Amniotic stem cell (primary cell): ENCODE data around the gene UNC13B.

ENCODE experiments used
- DNase-seq: peaks from one replicate; lab custom pipeline; 2025; lab: John Stamatoyannopoulos, UW

The UNC13B gene

DNA sequence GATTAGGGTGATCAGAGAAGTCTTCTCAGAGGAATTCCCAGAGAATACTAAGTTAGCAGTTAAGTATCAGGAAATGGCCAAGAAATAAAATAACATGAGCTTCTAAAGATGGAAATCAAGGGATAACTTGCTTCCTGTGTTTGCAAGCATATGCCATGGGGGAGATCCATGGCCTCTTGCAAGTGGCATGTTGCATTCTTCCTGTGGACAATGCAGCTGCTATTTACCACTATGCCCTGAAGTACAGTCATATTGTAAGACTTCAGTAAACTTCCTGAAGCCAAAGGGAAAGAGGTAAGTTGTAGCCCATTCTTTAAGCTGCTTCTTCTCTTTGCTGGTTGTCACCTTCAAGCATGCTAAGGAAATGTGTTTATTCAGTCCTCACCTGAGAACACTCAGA lies 173.4 kb downstream of the UNC13B start:
- DNase-seq, result no peak

DNA sequence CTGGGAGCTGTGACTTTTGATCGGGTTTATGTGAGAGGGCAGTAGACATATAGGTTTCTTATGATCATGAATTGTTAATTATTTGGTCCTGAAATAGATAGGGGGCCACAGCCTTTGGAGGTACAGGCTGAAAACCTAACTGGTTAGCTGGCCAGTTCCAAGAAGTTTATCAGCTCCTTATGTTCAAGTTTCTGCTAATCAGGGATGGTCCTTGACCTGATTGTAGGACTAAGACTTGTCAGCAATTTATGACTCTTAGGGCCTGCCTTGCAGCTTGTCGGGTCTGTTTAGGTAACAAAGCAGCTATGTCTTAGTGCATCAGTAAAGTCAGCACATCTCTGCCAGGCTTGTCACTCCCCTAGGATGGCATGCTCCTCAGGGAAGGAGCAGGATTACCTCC lies 176.3 kb downstream of the UNC13B start:
- no peak for DNase-seq

DNA sequence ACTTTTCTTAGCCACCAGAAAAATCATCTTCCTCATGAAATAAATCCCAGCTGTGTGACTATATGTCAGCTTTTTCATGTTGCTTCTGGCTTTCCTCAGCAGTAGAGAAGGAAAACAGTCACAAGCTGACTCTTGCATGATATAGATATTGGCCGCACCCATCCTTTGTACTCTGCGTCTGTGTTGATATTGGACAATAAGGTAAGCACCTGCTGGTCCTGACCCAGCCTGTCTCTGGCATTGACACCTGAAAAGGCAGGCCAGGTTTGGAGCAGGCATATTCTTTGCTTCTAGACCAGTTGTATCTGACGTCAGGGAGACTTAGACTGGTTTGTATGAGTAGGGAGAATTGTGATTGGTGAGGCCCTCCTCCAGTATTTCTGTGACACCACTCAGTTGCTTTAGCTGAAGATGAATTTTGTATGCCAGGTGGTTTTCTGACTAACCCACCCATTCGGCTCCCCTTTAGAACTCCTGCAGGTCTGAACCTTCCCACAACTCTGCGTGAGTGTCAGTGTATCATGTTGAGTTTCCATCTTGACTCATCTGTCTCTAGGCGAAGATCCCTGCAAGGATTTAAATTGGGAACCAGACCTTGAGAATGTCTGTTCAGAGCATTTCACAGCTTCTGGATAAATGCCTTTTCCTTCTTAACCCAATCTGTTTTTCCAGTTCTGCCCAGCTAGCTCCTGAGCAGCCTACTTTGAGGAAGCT lies 176.9 kb downstream of the UNC13B start:
- no peak for DNase-seq

DNA sequence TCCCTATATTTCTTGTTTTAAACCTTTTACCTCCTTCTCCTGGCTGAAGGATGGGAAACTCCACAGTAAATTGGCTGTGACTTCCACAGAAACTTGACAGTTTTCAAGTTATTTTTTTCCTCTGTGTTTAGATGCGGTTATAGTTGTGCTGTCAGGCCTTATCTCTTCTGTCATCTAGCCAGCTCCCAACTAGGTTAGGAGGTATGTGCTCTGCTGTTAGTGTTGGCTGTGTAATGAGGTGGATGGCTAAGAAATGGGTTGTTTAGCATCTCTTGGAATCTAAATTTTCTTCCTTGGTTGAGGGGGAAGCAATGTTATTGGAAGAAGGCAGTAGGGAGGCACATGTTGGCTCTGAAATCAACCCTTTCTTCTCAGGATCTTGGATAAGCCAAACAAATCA lies 178.2 kb downstream of the UNC13B start:
- no peak for DNase-seq

DNA sequence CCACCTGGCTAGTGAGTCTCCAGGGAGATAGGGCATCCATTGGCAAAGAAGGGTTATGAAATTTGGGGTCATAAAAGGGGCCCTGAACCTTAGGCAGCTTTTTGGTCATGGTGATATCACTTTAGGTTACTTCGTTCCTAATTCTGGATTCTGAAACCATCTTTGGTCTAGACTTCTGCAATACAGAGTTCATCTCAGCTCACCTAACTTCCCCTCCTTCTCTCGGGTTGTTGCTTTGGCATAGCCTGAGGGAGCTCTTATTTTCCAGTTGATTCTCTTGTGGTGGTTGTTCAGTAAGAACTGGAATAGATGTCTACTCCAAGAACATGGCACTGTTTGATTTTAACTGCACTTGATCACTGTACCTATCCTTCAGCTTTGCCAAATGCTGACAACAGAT lies 179.2 kb downstream of the UNC13B start:
- DNase-seq, result no peak

DNA sequence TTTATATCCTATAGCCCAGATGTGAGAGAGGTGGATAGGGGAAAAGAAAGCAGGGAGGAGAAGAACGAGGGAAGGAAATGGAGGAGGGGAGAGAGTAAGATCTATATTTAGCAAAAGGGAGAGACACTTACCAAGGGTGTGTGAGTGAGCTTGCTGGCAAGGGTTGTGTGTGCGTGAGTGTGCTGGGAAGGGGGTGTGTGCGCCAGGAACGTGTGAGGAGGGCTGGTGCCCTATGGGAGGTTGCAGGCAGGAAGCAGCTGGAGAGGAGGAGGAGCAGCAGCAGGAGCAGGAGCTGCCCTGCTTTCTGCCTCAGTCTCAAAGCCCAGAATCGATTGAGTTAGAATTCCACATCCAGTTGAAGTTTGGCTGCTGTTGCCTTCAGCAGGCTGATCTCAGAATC lies 179.8 kb downstream of the UNC13B start:
- DNase-seq, result no peak

DNA sequence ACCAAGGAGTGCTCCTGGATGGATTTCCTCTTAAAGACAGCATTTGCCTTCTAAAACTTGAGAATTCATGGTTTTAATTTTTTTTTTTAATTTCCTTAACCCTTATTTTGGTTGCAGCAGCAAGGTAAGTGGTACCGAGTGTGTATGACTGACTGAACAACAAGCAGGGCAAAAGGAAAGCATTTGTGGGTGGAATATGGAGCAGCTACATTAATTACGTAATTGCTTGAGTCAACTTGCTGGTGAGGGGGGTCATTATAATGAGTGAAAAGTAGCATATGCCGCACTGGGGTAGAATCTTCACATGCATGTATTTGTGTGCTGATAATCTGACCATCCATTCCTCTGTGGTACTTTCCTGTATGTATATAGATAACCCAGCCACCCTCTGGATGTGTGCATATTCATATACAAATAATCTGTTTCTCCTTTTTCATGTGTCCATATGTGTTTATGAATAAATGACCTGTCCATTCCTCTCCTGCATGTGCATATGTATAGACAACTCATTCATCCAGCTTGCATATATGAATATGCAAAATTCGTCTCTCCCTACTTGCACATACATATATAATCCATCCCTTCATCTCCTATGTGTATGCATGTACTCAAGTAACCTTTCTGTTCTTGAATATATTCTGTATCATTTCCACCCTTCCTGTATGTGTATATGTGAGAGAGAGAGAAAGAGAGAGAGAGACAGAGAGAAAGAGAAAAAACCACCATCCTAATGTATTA lies 180.6 kb downstream of the UNC13B start:
- no peak for DNase-seq

DNA sequence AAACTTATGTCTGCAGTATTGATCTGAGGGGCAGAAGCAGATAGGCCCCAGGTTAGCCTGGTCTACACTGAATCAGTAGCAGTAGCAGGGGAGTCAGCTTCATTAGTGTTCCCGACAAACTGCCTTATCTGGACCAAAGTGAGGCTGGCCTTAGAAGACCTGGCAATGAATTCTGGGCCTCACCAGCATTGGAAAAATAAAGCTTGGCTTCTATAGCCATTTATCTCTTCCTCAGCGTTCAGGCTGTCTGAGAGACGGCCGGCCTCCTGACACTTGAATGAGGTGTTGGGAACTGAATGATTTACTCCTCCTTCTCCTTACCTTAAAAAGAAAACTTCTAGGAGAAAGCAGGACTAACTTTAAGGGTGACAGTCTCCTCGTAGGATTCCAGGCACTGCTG lies 186.3 kb downstream of the UNC13B start:
- DNase-seq, result no peak

DNA sequence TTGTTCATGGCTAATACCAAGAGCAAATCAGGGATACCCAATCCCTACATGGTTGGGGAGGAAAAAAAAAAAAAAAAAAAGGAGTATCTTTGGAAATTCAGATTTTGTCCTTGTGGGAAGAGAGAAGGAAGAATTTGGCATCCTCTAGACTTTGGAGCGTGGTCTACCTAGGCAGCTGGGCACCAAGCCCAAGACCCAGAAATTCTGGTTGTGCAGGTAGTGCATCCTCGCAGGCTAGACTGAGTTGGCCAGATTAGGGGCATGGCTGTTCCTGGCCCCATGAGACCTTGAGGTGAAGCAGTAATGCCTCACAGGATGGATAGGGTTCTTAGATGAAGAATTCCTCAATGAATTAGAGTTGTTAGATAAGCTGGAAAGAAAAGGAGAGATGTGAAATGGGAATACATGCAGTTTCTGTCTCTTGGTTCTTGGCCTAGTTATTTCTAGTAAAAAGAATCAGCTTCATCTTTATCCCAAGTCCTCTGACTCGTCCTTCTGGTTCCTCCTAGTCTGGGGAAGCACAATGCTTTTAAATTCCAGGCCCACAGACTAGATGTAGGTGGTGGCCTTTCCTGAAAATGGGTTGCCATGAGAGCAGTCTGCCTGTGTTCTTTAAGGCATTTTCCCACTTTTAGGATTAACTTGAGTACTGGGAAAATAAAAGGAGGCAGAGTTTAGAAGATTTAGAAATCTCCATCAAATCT lies 187.6 kb downstream of the UNC13B start:
- no peak for DNase-seq

DNA sequence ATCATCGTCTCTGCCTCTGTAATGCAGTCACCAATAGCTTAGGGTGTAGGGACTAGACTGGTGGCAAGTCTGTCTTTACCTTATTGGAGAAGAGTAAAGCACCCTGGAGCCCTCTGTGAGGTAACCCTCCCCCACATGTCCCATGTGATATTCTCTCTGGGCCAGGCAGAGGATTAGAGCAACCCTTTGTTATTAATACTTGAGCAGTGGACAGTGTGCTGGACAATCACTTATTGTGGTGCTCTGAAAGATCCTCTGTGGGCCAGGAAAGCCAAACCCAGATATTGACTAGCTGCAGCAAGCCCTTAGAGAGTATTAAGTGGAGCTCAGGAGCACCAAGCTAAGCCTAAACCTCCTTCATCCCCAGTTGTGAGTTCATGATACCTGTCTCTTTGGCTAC lies 188.4 kb downstream of the UNC13B start:
- DNase-seq, result no peak

DNA sequence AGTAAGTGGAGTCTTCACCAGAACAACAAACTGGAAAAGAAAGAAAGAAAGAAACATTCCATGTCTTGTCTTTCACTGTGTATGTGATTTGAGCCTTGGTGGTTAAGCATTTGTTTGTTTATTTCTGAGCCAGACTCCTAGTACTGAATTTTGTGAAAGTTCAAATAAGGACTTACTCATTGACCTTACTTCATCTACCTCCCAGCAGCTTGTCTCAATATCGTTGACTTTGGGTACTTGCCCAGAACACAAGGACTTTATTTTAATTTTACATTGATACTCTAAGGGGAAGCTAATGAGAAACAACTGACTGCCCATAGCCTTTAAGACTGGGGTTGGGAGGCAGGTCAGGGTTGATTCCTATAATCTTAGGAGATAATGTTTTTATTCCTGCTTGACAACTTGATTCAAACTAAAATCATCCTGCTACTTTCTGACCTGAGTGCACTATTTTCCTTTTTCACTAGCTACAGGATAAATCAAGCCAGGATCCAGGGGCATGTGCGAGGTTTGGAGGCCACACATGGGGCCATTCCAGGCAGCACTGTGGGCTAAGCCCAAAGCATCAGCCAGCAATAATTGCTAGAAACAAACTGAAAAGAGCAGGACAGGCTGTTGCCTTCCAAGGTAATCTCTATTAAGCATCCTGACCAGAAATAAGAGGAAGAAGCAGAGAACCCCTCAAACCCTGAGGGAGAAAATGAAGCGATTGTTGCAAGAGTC lies 189.2 kb downstream of the UNC13B start:
- no peak for DNase-seq

DNA sequence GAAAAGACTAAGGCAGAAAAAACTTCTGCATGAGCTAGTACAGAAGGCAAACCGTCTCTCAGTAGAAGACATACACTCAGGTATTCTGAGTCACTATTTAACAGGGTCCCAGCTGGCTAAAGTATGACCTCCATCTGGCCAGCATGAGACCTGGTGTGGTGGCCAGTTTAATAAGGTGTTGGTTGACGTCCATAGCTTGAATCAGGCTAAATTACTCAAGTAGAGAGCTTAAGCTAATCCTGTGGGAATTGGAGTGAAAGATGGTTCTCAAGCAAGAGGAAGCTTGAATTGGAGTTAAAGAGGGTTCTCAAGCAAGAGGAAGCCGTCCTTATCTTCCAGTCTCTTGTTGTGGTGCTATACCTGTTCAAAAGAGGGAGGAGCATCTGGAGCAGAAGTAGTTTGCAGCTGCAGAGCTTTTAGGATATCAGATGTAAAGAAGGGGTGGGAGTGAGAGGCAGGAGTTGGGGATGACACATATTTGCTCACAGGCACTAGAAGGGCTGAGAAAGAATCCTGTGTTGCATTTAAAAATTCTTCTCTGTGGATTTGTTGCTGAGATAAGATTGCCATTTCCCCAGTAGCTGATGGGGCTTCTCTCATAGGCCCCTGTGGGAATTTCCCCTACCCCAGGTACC lies 192.0 kb downstream of the UNC13B start:
- no peak for DNase-seq

DNA sequence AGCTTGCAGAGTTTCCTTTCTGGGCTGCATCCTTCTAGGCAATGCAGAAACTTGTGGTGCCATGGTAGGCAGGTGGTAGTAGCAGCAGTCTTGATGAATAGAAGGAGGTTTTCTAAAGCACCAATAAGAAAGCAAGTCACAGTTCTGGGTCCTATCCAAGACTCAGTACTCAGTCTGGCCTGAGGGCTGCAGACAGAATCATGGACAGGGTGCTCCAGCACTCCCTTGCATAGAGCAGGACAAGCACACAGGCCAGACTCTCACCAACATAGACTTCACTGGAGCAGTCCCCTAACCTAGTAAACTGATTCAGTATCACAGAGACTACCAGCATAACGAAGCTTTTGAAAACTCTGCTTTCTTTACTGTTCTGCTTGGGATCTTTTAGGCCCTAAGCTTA lies 194.1 kb downstream of the UNC13B start:
- no peak for DNase-seq

DNA sequence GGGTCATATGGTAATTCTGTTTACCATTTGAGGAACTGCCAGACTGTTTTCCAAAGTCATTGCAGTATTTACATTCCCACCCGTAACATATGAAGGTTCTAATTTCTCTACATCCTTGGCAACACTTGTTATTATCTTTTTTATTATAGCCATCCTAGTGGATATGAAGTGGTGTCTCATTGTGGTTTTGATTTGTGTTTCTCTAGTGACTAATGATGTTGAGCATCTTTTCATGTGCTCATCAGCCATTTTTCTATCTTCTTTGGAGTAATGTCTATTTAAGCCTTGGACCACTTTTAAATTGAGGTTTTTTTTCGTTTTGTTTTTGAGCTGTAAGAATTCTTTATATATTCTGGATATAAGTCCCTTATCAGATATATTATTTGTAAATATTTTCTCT lies 195.3 kb downstream of the UNC13B start:
- DNase-seq, result no peak

DNA sequence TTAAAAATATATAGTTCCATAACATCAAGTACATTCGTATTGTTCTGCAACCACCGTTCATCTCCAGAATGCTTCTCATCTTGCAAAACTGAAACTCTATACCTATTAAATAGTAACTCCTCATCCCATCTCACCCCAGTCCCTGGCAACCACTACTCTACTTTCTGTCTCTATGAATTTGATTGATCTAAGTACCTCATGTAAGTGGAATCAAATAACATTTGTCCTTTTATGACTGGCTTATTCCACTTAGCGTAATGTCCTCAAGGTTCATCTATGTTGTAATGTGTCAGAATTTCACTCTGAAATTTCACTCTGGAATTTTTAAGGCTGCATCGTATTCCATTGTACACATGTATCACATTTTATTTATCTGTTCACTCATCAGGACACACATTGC lies 196.0 kb downstream of the UNC13B start:
- DNase-seq, result no peak

DNA sequence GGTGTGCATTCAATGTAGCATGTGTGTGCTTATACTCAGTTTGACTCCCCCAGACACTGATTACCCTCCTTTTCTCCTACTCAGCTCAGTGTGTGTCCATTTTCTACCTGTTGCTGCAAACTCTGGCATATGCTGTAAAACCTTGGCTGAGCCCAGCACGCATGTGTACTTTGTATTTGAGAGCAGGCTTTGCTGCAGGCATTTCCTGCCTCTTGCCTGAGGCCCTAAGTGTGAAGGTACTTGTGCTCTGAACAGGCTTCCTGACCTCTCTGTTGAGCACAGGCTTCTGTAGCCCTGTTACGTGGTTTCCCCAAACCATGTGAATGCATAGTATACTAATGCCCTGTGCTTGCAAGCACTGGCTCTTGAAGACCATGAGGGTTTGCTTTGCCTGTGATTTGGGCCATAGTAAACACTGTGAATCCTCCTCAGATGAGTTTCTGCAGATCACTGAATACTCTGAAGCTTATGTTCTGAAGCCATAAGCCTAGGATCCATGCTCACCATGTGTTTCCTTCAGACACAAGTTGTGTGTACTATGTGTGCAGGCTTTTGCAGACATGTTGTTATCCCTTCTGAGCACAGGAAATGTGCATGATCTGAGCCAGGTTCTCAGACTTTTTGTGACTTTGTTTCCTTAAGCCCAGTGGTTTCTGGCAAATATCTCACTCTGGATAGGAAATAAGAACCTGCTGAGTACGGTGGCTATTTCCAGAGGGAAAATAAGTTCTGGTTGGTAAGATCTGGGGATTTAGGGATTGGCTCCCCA lies 203.2 kb downstream of the UNC13B start:
- DNase-seq, result no peak

DNA sequence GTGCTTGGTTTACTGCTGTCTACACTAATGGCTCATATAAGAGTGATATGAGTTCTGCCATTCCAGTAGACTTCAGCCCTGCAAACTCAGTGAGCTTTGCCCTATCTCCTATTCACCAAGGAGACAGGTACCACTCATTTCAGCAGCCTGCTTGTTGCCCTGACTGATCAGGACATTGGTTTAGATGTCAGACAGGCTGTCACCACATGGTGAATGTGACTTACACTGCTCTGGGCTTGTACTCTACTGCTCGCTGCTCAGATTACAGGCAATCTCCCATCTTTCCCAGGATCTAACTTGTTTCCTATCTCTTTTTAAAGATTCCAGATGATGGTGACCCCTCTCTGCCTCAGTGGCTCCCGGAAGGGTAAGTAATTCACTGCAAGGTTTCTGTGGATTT lies 204.8 kb downstream of the UNC13B start:
- no peak for DNase-seq

DNA sequence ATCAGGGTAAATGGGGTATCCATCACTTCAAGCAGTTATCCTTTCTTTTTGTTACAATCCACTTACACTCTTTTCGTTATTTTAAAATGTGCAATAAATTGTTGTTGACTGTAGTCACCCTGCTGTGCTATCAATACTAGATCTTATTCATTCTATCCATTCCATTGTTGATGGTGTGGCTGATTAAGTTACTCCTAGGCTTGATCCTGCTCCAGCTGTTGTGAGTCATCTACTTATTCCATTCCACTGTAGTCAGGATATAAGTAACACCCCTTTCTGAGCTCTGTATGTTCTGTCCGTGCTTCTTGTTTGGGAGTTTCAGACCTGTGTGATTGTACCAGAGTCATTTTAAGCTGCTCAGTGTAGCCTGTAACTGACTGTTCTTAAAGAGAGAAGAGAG lies 205.6 kb downstream of the UNC13B start:
- DNase-seq, result peak; percentile 67

DNA sequence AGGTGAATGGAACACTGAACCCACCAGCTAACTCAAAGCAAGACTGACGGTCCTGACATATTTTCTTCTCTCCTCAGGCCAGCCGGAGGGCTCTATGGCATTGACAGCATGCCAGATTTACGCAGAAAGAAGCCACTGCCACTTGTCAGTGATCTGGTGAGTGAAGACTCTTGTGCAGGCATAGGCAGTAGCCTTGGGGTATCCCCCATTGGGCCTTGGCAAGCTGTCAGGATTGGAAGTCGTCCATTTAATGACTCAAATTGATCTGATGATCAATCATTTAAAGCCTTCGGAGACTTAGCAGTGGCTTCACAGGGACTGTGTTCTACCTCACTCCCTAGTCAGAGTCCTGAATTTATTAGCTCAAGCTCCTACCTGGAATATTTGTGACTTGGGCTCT lies 208.4 kb downstream of the UNC13B start:
- DNase-seq, result no peak

DNA sequence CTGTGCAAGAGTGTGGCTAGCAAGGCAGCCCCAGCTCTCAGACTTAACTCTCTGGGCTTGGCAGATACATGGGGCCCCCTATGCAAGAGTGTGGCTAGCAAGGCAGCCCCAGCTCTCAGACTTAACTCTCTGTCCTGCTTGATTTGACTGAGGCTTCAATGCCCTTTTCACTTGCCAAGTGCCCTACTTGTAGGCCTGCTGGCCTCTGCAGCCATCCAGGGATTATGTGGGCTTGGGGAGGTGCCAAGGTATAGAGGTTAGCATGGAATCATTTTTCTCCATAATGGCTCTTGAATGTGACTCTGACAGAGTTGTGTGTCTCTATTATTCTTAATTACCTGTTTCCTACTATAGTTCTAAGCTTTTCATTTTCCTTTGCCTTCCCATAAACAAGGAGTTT lies 212.6 kb downstream of the UNC13B start:
- DNase-seq, result no peak

DNA sequence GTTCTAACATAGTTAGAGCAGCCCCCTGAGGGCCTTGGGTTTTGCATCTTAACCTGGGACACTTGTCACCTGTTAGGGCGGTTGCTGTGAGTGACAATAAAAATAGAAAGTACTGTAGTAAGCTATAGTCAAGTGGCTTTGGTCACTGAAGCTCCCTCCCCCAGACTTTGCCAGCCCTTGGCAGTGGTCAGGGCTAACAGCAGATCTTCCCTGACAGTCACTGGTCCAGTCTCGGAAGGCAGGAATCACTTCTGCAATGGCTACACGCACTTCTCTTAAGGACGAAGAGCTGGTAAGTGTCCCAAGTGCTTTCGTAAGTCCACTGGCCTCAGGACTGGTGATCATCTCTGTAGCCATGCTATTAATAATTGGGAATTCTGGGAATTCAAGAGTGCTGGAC lies 213.1 kb downstream of the UNC13B start:
- no peak for DNase-seq
